UCSD-AML1 (cell line): ENCODE measurements around the gene SEPTIN10.

Experiments
- DNase-seq: peaks from one replicate; lab custom pipeline; 2025; ENCODE audit not compliant: unreplicated experiment; lab: John Stamatoyannopoulos, UW

The SEPTIN10 gene

DNA sequence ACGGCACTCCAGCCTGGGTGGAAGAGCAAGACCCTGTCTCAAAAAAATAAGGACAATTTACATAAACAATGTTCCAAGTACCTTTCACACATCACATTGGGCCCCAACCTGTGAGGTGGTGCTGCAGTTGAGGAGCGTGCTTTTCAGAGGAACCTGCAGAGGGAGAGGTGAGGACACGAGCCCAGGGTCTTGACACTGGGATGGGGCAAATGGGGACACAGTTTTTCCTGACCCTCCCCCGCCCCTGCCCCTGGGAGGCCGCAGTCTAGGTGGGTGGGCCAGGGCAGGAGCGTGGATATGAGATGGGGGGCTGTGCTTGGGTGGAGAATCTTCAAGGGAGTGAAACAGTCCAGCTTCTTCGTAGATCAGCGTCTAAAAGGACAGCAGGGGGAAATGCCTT, 112.9 kb downstream of the SEPTIN10 start:
- DNase-seq = no peak

DNA sequence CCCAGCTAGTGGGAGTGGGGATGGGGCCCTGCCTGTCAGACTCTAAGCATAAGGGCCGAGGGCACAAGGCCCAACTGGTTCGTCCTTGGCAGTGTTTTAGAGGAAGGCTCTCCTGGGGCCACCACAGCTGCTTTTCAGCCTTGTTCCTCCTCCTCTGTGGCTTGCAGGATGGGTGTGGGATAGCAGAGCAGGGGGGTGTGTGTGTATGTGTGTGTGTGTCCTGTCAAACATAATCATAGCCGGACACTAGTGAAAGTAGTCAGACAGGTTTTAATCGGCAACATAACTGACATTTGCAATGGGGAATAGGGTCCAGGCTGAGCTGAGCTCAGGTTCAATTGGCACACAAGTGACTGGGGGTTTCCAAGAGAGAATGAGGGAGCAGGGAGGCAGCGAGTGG, 114.2 kb downstream of the SEPTIN10 start:
- DNase-seq = no peak

DNA sequence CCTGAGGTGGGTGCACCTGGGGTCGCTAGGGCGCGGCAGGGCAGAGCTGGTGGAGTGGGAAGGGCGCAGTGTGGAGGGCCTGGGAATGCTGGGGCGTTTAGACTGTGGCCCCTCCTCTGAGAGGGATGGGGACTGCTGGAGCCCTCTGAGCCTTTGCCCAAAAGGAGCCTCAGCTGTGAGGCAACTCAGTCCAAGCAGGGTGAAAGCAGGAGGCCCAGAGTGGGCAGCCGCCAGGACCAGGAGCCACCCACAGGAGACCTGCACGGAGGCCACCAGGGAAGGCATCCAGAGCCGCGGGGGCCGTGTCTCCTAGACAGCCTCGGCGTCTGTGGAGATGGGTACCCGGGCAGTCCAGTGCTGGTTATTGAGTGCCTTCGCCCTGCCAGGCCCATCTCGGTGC, 114.9 kb downstream of the SEPTIN10 start:
- DNase-seq = no peak

DNA sequence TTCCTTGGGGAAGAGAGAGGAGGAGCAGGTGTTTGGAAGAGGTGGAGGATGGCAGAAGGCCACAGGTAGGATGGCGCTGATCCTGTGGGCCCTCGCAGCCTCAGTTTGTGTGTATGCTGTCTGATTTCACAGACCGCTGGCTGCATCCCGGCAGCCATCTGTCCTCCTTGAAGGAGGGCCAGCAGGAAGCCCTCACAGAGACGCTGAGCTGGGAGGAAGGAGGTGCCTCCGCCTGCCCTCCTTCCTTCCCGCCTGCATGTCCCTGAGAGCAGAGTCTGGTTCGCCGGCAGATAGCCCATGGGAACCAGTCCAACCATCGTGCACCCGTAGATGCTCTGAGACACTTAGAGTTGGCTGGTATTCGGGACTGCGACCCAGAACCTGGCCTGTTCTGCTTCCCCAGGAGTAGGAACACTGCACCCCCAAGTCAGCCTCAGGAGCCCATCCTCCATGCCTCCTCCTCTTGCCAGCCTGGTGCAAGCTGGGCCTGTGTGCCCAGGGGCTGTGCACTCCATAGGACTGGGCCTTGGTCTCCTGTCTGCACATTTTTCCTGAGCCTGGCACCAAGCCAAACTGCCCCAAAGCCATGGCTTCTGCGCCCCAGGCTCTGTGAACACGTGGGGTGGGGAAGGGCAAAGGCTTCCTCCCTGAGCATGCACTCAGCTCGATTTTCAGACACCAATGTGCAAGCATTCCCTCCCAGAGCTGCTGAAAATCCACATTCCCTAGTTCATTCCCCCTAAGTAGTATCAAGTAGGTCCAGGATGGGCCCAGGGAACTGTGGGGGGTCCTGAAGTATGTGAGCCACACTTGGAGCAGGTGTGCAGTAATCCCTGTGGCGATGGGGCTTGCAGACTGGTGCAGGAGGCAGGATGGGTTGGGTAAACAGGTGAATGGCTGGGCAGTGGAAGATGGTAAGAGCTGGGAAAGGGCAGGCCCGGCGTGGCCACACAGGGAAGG, 115.6 kb downstream of the SEPTIN10 start:
- DNase-seq = no peak

DNA sequence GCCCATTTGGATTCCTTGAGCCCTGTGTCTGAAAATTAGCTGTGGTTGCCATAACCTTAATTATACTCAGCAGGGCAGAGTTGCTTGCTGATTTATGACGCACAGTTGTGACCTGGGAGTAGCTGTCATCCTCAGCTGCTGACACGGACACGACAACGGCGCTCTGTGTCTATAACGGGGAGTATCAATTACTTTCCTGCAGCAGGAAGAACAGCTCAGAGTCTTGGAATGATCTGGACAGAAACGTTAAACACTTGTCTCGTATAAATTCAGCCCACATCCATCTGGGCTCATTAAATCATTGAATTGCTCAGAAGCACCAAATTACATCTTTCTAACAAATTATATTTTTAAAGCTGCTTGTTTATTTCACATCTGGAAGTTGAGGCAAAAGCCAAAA, 116.3 kb downstream of the SEPTIN10 start:
- no peak for DNase-seq

DNA sequence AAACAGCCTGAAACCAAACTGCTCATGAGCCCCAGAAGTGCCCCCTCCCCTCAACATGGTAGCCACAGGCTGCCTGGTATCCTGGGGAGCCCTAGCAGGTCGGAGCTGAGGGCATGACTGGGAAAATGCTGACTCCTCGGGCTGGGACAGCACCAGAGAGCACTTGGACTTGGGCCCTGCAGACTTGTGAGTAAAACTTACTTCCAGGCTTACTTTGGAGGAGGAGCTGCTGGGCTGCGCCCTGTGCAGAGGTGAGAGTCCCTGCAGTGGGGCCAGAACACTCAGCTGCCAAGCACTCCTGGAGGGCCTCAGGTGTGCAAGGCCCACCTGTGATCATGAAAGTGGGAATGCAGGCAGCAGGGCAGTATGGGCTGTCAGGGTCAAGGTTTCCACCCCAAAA, 119.4 kb downstream of the SEPTIN10 start:
- DNase-seq = no peak

DNA sequence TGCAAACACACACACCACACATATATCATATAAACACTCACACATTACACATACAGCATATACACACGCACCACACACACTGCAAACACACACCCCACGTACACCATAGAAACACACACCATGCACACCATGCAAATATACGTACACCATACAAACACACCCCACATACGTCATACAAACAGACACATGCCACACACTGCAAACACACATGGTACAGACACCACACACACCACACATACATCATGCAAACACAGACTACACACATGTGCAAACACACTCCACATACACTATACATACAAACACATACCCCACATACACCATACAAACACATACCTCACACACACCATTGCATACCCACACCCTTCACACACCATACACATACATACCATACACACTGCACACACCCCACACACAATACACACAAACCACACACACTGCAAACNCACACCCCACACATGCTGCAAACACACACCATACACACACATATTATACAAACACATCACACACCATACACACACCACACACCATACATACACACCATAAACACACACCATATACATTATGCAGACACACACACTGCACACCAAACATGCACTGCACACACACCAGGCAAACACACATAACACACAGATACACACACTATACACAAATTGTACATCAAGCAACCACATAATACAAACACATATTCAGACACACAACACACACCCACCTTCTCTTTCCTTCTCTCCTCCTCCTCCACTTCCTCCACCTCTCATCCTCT, 120.4 kb downstream of the SEPTIN10 start:
- no peak for DNase-seq
